GM12865 (cell line): ENCODE measurements around the gene ADAMTS17.

Source experiments
- DNase-seq: peaks from one replicate; pipeline ENCODE4 v3.0.0; 2010; ENCODE audit warnings: low read depth
- H3K4me3 ChIP-seq: 2 replicates; pipeline ENCODE4 v1.5.1; 2011; ENCODE audit warnings: mild to moderate bottlenecking, low read depth, low read length, control low read depth
- CTCF ChIP-seq: IDR thresholded peaks from 2 replicates; pipeline ENCODE4 v1.5.1; 2011; ENCODE audit warnings: low read length, control low read depth, low read depth, inconsistent platforms; ENCODE audit not compliant: insufficient read depth; ENCODE audit errors: missing control alignments

ADAMTS17 gene

GRCh38 chr15:100372739-100373119 lies 31.0 kb upstream of the ADAMTS17 start:
- no peak for DNase-seq
- no peak for TF ChIP-seq CTCF
- H3K4me3 ChIP-seq = no peak overlapping the region

- no peak for TF ChIP-seq CTCF
Observed at GRCh38 chr15:100355342-100355741, 13.6 kb upstream of the ADAMTS17 start.

GRCh38 chr15:100353449-100353848 lies 11.7 kb upstream of the ADAMTS17 start:
- DNase-seq = no peak
- TF ChIP-seq CTCF = no peak
- no peak overlapping the region for H3K4me3 ChIP-seq

More at GRCh38 chr15:100355342-100355741, 13.6 kb upstream of the ADAMTS17 start:
- DNase-seq = no peak
- no peak overlapping the region for H3K4me3 ChIP-seq

GRCh38 chr15:100350434-100351226 lies 8.9 kb upstream of the ADAMTS17 start:
- H3K4me3 ChIP-seq = no peak overlapping the region
- TF ChIP-seq CTCF = no peak
- DNase-seq = no peak

GRCh38 chr15:100349696-100350433 lies 8.1 kb upstream of the ADAMTS17 start:
- peak; percentile 85 for DNase-seq
- peak overlapping the region; percentile 67 for H3K4me3 ChIP-seq
- TF ChIP-seq CTCF = peak; percentile 85

- no peak for DNase-seq
- TF ChIP-seq CTCF = no peak
- H3K4me3 ChIP-seq = no peak overlapping the region
Observed at GRCh38 chr15:100349321-100349695, 7.5 kb upstream of the ADAMTS17 start.
